HepG2 (cell line): ENCODE measurements around the gene NOL8. TPM values are rescaled to one million over a fixed set of nuclear protein-coding genes. Genes with fewer than 3 reads are reported as not detected.
A peak's percentile ranks its signal among the peaks of the same experiment; 100 is the strongest.

ENCODE experiments used
- ATAC-seq: fragments of 200-7000 bp; cut with Tn5 transposase; 3 replicates; pipeline ENCODE4 v1.9.1; 2020; ENCODE audit warnings: mild to moderate bottlenecking, moderate library complexity
- BruUV-seq: library from RNA; stranded (reverse); fragments of 400-500 nt; replicated peaks from 2 replicates; lab custom pipeline; 2021; lab: Mats Ljungman, UMichigan
- CTCF ChIA-PET: fragments of 300-600 bp; formaldehyde crosslinking; extraction: SDS; loops from one replicate; lab custom pipeline; 2021; ENCODE audit warnings: low total read pairs, inconsistent platforms, low intra/inter-chr PET ratio; lab: Yijun Ruan, JAX
- POLR2A ChIA-PET: fragments of 350-600 bp; sonication (Branson Sonifier 250); formaldehyde crosslinking; loops from one replicate; lab custom pipeline; 2020; ENCODE audit warnings: antibody characterized with exemption, inconsistent platforms; lab: Yijun Ruan, JAX
- DNase-seq: peaks from one replicate; pipeline ENCODE4 v3.0.0-alpha.2; 2015; ENCODE audit warnings: low spot score
- FAIRE-seq: peaks from 3 replicates; lab custom pipeline; 2011; peaks lifted over from hg19 to GRCh38; lab: Jason Lieb, UNC
- H2AFZ ChIP-seq: one replicate; pipeline ENCODE4 v1.6.1; 2011; ENCODE audit warnings: low read length, inconsistent platforms
- H3K27ac ChIP-seq: fragments of 300-600 bp; 3 replicates; pipeline ENCODE4 v1.8.0; 2011; ENCODE audit warnings: mixed run types, mild to moderate bottlenecking, mixed read lengths, low read length, inconsistent platforms; ENCODE audit not compliant: insufficient read depth; ENCODE audit errors: extremely low read length
- H3K27me3 ChIP-seq, 2 experiments: fragments of 200-600 bp in 1 of 2; 2 replicates in 1 of 2; 3 replicates in 1 of 2; pipeline versions ENCODE4 v1.6.0 to v1.8.0; 2011; ENCODE audit warnings: low read length in 2 of 2, mild to moderate bottlenecking in 2 of 2, moderate library complexity in 2 of 2, inconsistent platforms in 1 of 2; ENCODE audit not compliant: insufficient read depth in 2 of 2, control insufficient read depth in 1 of 2
- H3K36me3 ChIP-seq, 2 experiments: fragments of 200-600 bp in 1 of 2; replicated peaks in 1 of 2; 2 replicates in 1 of 2; 3 replicates in 1 of 2; pipeline versions ENCODE4 v1.5.1 to v1.8.0; 2011; ENCODE audit warnings: low read length in 2 of 2, inconsistent platforms in 1 of 2; ENCODE audit not compliant: insufficient read depth in 2 of 2, control insufficient read depth in 1 of 2
- H3K4me1 ChIP-seq: 2 replicates; pipeline ENCODE4 v1.5.1; 2012; ENCODE audit warnings: low read length, inconsistent platforms; ENCODE audit not compliant: insufficient read depth
- H3K4me2 ChIP-seq: 2 replicates; pipeline ENCODE4 v1.6.0; 2011; ENCODE audit warnings: low read depth, low read length, inconsistent platforms
- H3K4me3 ChIP-seq, 3 experiments: fragments of 200-600 bp in 1 of 3; sonication (generic), shearing (Covaris generic) in 1 of 3; replicated peaks in 1 of 3; 2 replicates each; pipeline ENCODE4 v1.5.1; 2011 to 2016; ENCODE audit warnings: low read length in 3 of 3, inconsistent platforms in 2 of 3, low read depth in 2 of 3, mild to moderate bottlenecking in 2 of 3, control low read depth in 1 of 3, mixed read lengths in 1 of 3; ENCODE audit not compliant: insufficient read depth in 1 of 3
- H3K79me2 ChIP-seq: one replicate; pipeline ENCODE4 v1.6.1; 2011; ENCODE audit warnings: low read length, inconsistent platforms; ENCODE audit not compliant: insufficient read depth
- H3K9ac ChIP-seq: 2 replicates; pipeline ENCODE4 v1.6.0; 2011; ENCODE audit warnings: mild to moderate bottlenecking, low read depth, low read length, inconsistent platforms; ENCODE audit not compliant: insufficient read depth
- H3K9me3 ChIP-seq: 2 replicates; pipeline ENCODE4 v1.5.1; 2012; ENCODE audit warnings: mild to moderate bottlenecking, low read length
- H4K20me1 ChIP-seq: 2 replicates; pipeline ENCODE4 v1.6.0; 2011; ENCODE audit warnings: inconsistent platforms, mild to moderate bottlenecking, low read length, moderate library complexity; ENCODE audit not compliant: insufficient read depth
- HDAC6 ChIP-seq: fragments of 200-600 bp; sonication (generic); IDR thresholded peaks from 2 replicates; pipeline ENCODE4 v1.7.0; 2017; ENCODE audit warnings: mild to moderate bottlenecking, antibody characterized with exemption, low read length, low read depth
- HNF1B ChIP-seq: sonication (generic); formaldehyde crosslinking; IDR thresholded peaks from 2 replicates; pipeline ENCODE4 v1.5.1; 2020; ENCODE audit warnings: mild to moderate bottlenecking, moderate library complexity, missing genetic modification reagents
- HOXA5 ChIP-seq: sonication (generic); formaldehyde crosslinking; IDR thresholded peaks from 2 replicates; pipeline ENCODE4 v1.4.0; 2020; ENCODE audit warnings: missing genetic modification reagents
- IRF2 ChIP-seq: IDR thresholded peaks from 2 replicates; pipeline ENCODE4 v1.6.1; 2018; ENCODE audit warnings: missing genetic modification reagents, missing compliant biosample characterization
- LCORL ChIP-seq, 2 experiments: fragments of 450-650 bp in 1 of 2; sonication (generic) in 1 of 2; formaldehyde crosslinking in 1 of 2; IDR thresholded peaks; 2 replicates each; pipeline versions ENCODE4 v1.5.0 to v1.6.1; 2017 to 2020; ENCODE audit warnings: antibody characterized with exemption in 1 of 2, missing genetic modification reagents in 1 of 2
- MAZ ChIP-seq, 2 experiments: sonication (generic) in 1 of 2; formaldehyde crosslinking in 1 of 2; IDR thresholded peaks; 2 replicates each; pipeline versions ENCODE4 v1.5.0 to v1.6.1; 2012 to 2020; ENCODE audit warnings: low read depth in 2 of 2, mild to moderate bottlenecking in 2 of 2, borderline replicate concordance in 1 of 2, improper control_type of control experiment in 1 of 2, low read length in 1 of 2, missing genetic modification reagents in 1 of 2, moderate library complexity in 1 of 2
- PRDM10 ChIP-seq: sonication (generic); formaldehyde crosslinking; IDR thresholded peaks from 2 replicates; pipeline ENCODE4 v1.4.0; 2020; ENCODE audit warnings: low read depth, missing genetic modification reagents
- REL ChIP-seq: sonication (generic); formaldehyde crosslinking; conservative IDR thresholded peaks from 2 replicates; pipeline ENCODE4 v1.8.0; 2022; ENCODE audit warnings: mild to moderate bottlenecking, missing genetic modification reagents, moderate library complexity
- STAT5B ChIP-seq: sonication (generic); formaldehyde crosslinking; IDR thresholded peaks from 2 replicates; pipeline ENCODE4 v1.4.0; 2020; ENCODE audit warnings: missing genetic modification reagents
- SYNCRIP ChIP-seq: fragments of 200-400 bp; formaldehyde crosslinking; IDR thresholded peaks from 2 replicates; pipeline ENCODE4 v1.6.1; 2018; ENCODE audit warnings: mild to moderate bottlenecking, low read depth, low read length; ENCODE audit not compliant: insufficient read depth
- TCF7L2 ChIP-seq: IDR thresholded peaks from 2 replicates; pipeline ENCODE4 v1.6.1; 2011; ENCODE audit warnings: mild to moderate bottlenecking, low read depth, low read length, moderate library complexity
- ZFY ChIP-seq: sonication (generic); formaldehyde crosslinking; IDR thresholded peaks from 2 replicates; pipeline ENCODE4 v1.4.0; 2020; ENCODE audit warnings: missing genetic modification reagents
- ZNF24 ChIP-seq: fragments of 450-650 bp; IDR thresholded peaks from 2 replicates; pipeline ENCODE4 v1.6.1; 2017; ENCODE audit warnings: antibody characterized with exemption, mild to moderate bottlenecking
- ZNF44 ChIP-seq: sonication (generic); formaldehyde crosslinking; IDR thresholded peaks from 2 replicates; pipeline ENCODE4 v1.5.1; 2020; ENCODE audit warnings: mild to moderate bottlenecking, missing genetic modification reagents
- ZNF616 ChIP-seq: sonication (generic); formaldehyde crosslinking; IDR thresholded peaks from 2 replicates; pipeline ENCODE4 v1.5.0; 2020; ENCODE audit warnings: low read depth, mild to moderate bottlenecking, missing genetic modification reagents
- ZNF691 ChIP-seq: sonication (generic); formaldehyde crosslinking; IDR thresholded peaks from 2 replicates; pipeline ENCODE4 v1.4.0; 2020; ENCODE audit warnings: missing genetic modification reagents, low read depth, mild to moderate bottlenecking, borderline replicate concordance
- WGBS: methylation state at CpG from one replicate; pipeline ENCODE4 v1.1.6; 2017; ENCODE audit warnings: low lambda C conversion rate; 5-methylcytosine and 5-hydroxymethylcytosine counted together
- in situ Hi-C: cut with HindIII; loops from 2 replicates; pipeline ENCODE4 v1.10.0; 2017; ENCODE audit warnings: low pct_unique_long_range_greater_than_20kb; ENCODE audit not compliant: extremely low pct_ligation_motif_present
- intact Hi-C: fragments of 100-400 bp; cut with micrococcal nuclease; formaldehyde crosslinking; loops from one replicate; pipeline ENCODE4 v1.10.0; 2022; ENCODE audit not compliant: unreplicated experiment
- polyA plus RNA-seq, 8 experiments: library from polyadenylated mRNA; depleted of rRNA in 3 of 8; stranded (reverse) in 7 of 8; unstranded in 1 of 8; fragments of >200 nt; fragmentation: Illumina TruSeq in 4 of 8; extraction: Trizol in 4 of 8; gene quantifications; 2 replicates each; pipeline versions ENCODE4 v1.2.1 to v1.2.3, GENCODE V29; 2011 to 2016; ENCODE audit warnings: low read depth in 4 of 8, missing spikeins in 1 of 8, mixed read lengths in 1 of 8; ENCODE audit not compliant: insufficient read depth in 1 of 8
- total RNA-seq, 5 experiments: library from RNA; depleted of rRNA; stranded (reverse); fragments of >200 nt; fragmentation: Illumina TruSeq; extraction: Trizol; gene quantifications; 2 replicates each; pipeline ENCODE4 v1.2.3, GENCODE V29; 2016; ENCODE audit warnings: low read depth in 1 of 5

The NOL8 gene
- total and polyA plus RNA-seq, 2 of the 13 experiments (the other 11 are each of a cell fraction or from before 2014, with no cell fraction given) = 12.8 to 36.3 TPM

- peaks cover 40% of the 10 kb centered on the region for H3K4me1 ChIP-seq
- POLR2A ChIA-PET = interaction anchor here (1.1 to 2.4 kb wide), 5 partner anchors 31 to 1133 kb away, joined by 3 to 12 read pairs (median 4); partner anchors contain the start of gene IPPK
- H2AFZ ChIP-seq = peak overlapping the region; percentile 49
- FAIRE-seq = no peak
- CTCF ChIA-PET = no interaction called here
- ATAC-seq = no peak
- no peaks in the 10 kb centered on the region for H3K9me3 ChIP-seq
- no TSS peak for BruUV-seq
- in situ Hi-C loops = loop anchor here (10.0 kb wide), 1 partner anchor 309 kb away; no protein-coding TSS in a partner anchor
- 4% methylated on average over 12 of the region's 30 CpGs for WGBS
- peaks cover 29% of the 10 kb centered on the region for H3K79me2 ChIP-seq
- H3K27me3 ChIP-seq = no peaks in the 10 kb centered on the region; a peak in 1 of 5 replicates
- intact Hi-C loops = loop anchor here (2.0 kb wide), 2 partner anchors 187 to 309 kb away; no protein-coding TSS in a partner anchor
- H3K9ac ChIP-seq = peak overlapping the region; percentile 98
- H3K36me3 ChIP-seq = peaks cover 0 to 17% of the 10 kb centered on the region in 2 experiments; a peak in 3 of 5 replicates
- no peaks in the 10 kb centered on the region for H4K20me1 ChIP-seq
- peak overlapping the region; percentile 96 for H3K27ac ChIP-seq
- peak overlapping the region; percentile 94 for H3K4me2 ChIP-seq
- H3K4me3 ChIP-seq = peak overlapping the region; percentile 74 to 98 (median 93)
- no peak for DNase-seq
- TF ChIP-seq HDAC6 (no peak), PRDM10 (no peak; the same call in 1 of the 2 replicates), IRF2 (CRISPR knock-in tag) (no peak), LCORL (IDR thresholded peaks at IDR 0.05) (no peak), LCORL (CRISPR knock-in tag; IDR thresholded peaks at IDR 0.05) (no peak; the same call in 1 of the 2 replicates), ZNF24 (no peak), ZFY (peak; percentile 57; the same call in 1 of the 2 replicates), ZNF691 (no peak), ZNF616 (0 out of 2 replicates have a peak, but pooled peaks have one; percentile 11), REL (CRISPR knock-in tag) (no peak), TCF7L2 (no peak), MAZ (IDR thresholded peaks at IDR 0.05; ENCODE audit: borderline replicate concordance, low read depth, low read length) (no peak), MAZ (CRISPR knock-in tag; IDR thresholded peaks at IDR 0.05; ENCODE audit: low read depth) (peak; percentile 29; the same call in 1 of the 2 replicates), ZNF44 (no peak), STAT5B (CRISPR knock-in tag) (no peak), HOXA5 (no peak), HNF1B (CRISPR knock-in tag) (no peak), SYNCRIP (no peak)
Observed at GRCh38 chr9:92325991-92326500, 896 bp upstream of the NOL8 start.
